HEK293T (cell line): ENCODE data around the gene ETV6.

Source experiments
- CTCF ChIA-PET: fragments of 350-600 bp; formaldehyde crosslinking; extraction: SDS; loops from one replicate; lab custom pipeline; 2021; ENCODE audit warnings: antibody characterized with exemption, inconsistent platforms; lab: Yijun Ruan, JAX
- POLR2A ChIA-PET: fragments of 350-600 bp; formaldehyde crosslinking; extraction: SDS; loops from one replicate; lab custom pipeline; 2020; ENCODE audit warnings: antibody characterized with exemption, inconsistent platforms; lab: Yijun Ruan, JAX
- DNase-seq: peaks from one replicate; pipeline ENCODE4 v3.0.0; 2012; ENCODE audit warnings: mixed read lengths; ENCODE audit errors: extremely low spot score
- ARNT ChIP-seq: fragments of 450-650 bp; IDR thresholded peaks from 2 replicates; pipeline ENCODE4 v1.6.1; 2017; ENCODE audit warnings: mild to moderate bottlenecking
- BHLHE40 ChIP-seq: fragments of 450-650 bp; IDR thresholded peaks from 2 replicates; pipeline ENCODE4 v1.6.1; 2016; ENCODE audit warnings: mild to moderate bottlenecking, moderate library complexity, borderline replicate concordance
- CTBP1 ChIP-seq: fragments of 450-650 bp; IDR thresholded peaks from 2 replicates; pipeline ENCODE4 v1.6.1; 2016; ENCODE audit warnings: borderline replicate concordance
- ELF4 ChIP-seq: fragments of 450-650 bp; IDR thresholded peaks from 2 replicates; pipeline ENCODE4 v1.6.1; 2017; ENCODE audit warnings: antibody characterized with exemption
- FOXA1 ChIP-seq: fragments of 450-650 bp; IDR thresholded peaks from 2 replicates; pipeline ENCODE4 v1.6.1; 2016; ENCODE audit warnings: mild to moderate bottlenecking
- FOXK2 ChIP-seq: fragments of 450-650 bp; IDR thresholded peaks from 2 replicates; pipeline ENCODE4 v1.6.1; 2016; ENCODE audit warnings: mild to moderate bottlenecking
- FOXM1 ChIP-seq: fragments of 450-650 bp; IDR thresholded peaks from 2 replicates; pipeline ENCODE4 v1.6.1; 2017; ENCODE audit warnings: mild to moderate bottlenecking, borderline replicate concordance
- HDGF ChIP-seq: fragments of 450-650 bp; IDR thresholded peaks from 2 replicates; pipeline ENCODE4 v1.6.1; 2017; ENCODE audit warnings: antibody characterized with exemption, borderline replicate concordance
- L3MBTL2 ChIP-seq: fragments of 450-650 bp; conservative IDR thresholded peaks from 2 replicates; pipeline ENCODE4 v1.6.1; 2016; ENCODE audit warnings: mild to moderate bottlenecking
- LEF1 ChIP-seq: fragments of 450-650 bp; IDR thresholded peaks from 2 replicates; pipeline ENCODE4 v1.6.1; 2017; ENCODE audit warnings: mild to moderate bottlenecking, borderline replicate concordance
- NFRKB ChIP-seq: fragments of 450-650 bp; IDR thresholded peaks from 2 replicates; pipeline ENCODE4 v1.6.1; 2016; ENCODE audit warnings: mild to moderate bottlenecking, moderate library complexity
- SP1 ChIP-seq: fragments of 450-650 bp; IDR thresholded peaks from 2 replicates; pipeline ENCODE4 v1.6.1; 2017
- SUZ12 ChIP-seq: fragments of 450-650 bp; IDR thresholded peaks from 2 replicates; pipeline ENCODE4 v1.6.1; 2016; ENCODE audit warnings: mild to moderate bottlenecking
- TARDBP ChIP-seq: fragments of 450-650 bp; IDR thresholded peaks from 2 replicates; pipeline ENCODE4 v1.6.1; 2016
- ZNF384 ChIP-seq: fragments of 450-650 bp; IDR thresholded peaks from 2 replicates; pipeline ENCODE4 v1.6.1; 2016
- TF ChIP-seq, protein P1 (sequence below): fragments of 450-650 bp; IDR thresholded peaks from 2 replicates; pipeline ENCODE4 v1.6.1; 2016

ETV6 gene

DNA sequence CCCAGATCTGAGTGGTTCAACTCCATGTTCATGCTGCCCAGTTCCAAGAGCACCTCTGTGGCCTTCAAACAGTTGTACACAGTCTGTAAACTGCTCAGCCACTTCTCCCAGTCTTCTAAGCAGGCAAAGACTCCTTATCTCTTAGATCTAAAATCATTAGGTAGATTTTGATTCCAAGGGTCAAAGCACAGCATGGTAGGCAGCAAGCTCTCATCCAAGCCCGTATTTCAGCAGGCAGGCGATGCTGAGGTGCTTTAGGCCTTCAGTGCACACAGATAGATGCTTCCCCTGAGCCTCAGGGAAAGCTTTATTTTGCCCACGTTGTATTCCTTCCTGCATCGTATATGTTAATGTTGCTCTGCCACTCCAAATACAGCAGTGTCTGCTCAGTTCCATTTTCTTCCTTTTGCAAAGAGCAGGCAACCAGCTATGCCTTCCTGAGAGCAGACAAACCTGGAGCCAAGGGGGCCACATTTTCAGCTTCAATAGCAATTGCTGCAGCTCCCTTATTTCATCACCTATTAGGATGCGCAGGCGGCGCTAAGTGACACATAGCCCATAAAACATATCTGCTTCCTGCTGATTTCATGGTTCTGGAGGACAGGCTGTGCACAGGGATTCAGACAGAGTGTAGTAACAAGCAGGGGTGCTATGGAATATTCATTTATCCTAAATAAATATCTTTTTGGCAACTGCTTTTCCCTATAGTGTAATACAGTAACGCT lies 67.5 kb downstream of the ETV6 start:
- ChIA-PET POLR2A (interaction anchor here (1.4 kb wide), 1 partner anchor 64 kb away, joined by 3 read pairs; no protein-coding TSS in a partner anchor), CTCF (interaction anchor here (1.0 to 1.1 kb wide), 2 partner anchors 15 to 18 kb away, joined by 3 read pairs; no protein-coding TSS in a partner anchor)
- TF ChIP-seq, protein P1, sequence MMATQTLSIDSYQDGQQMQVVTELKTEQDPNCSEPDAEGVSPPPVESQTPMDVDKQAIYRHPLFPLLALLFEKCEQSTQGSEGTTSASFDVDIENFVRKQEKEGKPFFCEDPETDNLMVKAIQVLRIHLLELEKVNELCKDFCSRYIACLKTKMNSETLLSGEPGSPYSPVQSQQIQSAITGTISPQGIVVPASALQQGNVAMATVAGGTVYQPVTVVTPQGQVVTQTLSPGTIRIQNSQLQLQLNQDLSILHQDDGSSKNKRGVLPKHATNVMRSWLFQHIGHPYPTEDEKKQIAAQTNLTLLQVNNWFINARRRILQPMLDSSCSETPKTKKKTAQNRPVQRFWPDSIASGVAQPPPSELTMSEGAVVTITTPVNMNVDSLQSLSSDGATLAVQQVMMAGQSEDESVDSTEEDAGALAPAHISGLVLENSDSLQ = 0 out of 2 replicates have a peak, but pooled peaks have one; percentile 14
- no peak for TF ChIP-seq FOXK2
- DNase-seq = no peak

DNA sequence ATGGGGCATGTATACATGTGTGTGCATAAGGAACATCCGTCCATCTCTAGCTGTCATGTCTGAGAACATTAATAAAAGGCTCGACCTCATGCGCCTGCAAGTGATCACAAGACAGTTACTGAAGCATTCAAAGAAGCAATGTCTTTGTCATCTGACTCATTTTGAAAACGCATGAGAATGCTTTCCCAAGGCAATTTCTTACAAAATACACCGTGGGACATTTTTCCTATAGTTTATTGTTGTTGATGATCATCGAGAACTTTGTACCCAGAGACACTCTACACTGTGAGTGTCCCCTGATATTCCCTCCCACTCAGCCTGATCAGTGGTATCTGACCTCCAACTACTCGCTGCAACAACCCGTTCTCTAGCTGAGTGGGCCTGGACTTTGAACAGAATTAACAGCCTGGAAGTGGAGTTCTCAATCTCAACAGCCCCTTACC lies 68.1 kb downstream of the ETV6 start:
- POLR2A ChIA-PET = no interaction called here

DNA sequence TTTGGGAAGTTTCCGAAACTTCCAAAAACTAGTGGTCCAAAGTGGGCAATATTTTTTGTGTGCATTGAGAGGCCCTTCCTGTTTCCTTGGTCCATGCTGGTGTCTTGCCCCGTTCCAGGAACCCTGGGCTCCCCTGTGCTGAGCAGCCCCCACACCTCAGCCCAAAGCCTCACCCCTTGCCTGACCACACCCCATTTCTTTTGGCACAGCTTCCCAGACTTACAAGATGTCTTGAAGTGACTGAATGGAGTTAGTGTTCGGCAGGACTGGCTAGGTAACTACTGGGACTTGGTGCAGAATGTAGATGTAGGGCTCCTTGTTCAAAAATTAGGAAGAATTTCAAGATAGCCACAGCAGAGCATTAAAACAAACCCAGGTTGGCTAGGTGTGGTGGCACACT lies 68.6 kb downstream of the ETV6 start:
- POLR2A ChIA-PET = no interaction called here
- TF ChIP-seq ARNT (no peak), FOXM1 (no peak), TARDBP (no peak), BHLHE40 (no peak), NFRKB (no peak), LEF1 (no peak), CTBP1 (no peak), L3MBTL2 (no peak), SP1 (no peak), FOXA1 (no peak), SUZ12 (no peak), ZNF384 (no peak), HDGF (no peak), ELF4 (no peak)
- TF ChIP-seq, protein P1 = no peak
- no peak for DNase-seq
- CTCF ChIA-PET = no interaction called here

More for the DNA sequence above, 68.1 kb downstream of the ETV6 start:
- CTCF ChIA-PET = interaction anchor here (1.0 to 1.1 kb wide), 2 partner anchors 14 to 17 kb away, joined by 3 read pairs; no protein-coding TSS in a partner anchor
- TF ChIP-seq SP1 = no peak
- TF ChIP-seq ELF4 = no peak
- no peak for TF ChIP-seq L3MBTL2
- no peak for TF ChIP-seq TARDBP
- TF ChIP-seq SUZ12 = no peak
- no peak for TF ChIP-seq ZNF384
- TF ChIP-seq FOXM1 = no peak
- no peak for TF ChIP-seq BHLHE40
- TF ChIP-seq CTBP1 = no peak
- no peak for TF ChIP-seq LEF1
- TF ChIP-seq, protein P1 = no peak
- TF ChIP-seq ARNT = no peak
- TF ChIP-seq HDGF = no peak
- no peak for TF ChIP-seq FOXK2
- TF ChIP-seq FOXA1 = no peak
- no peak for TF ChIP-seq NFRKB
- DNase-seq = no peak

DNA sequence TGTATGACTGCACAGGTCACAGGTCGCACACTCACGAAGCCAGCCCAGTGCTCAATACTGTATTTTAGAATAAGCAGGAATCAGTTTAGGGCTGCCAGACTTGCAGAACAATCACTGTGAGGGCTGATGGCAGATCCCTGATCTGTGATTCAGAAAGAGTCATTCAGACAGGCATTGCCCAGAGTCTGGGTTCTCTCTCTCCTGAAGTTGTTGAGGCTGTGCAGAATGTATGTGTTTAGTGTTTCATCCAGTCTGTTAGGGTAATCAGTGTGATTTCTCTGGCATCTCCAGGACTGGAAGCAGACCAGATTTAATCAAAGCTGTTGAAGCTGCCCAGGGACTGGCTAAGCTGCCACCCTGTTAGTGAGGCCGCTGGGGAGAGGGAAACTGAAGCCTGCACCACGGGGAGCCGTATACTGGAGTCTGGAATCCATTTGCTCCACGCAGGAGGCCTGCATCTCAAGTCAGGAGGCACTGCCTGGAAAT lies 69.3 kb downstream of the ETV6 start:
- CTCF ChIA-PET = no interaction called here
- POLR2A ChIA-PET = no interaction called here
- no peak for TF ChIP-seq BHLHE40
- TF ChIP-seq ZNF384 = no peak
- no peak for TF ChIP-seq HDGF
- no peak for TF ChIP-seq FOXA1
- TF ChIP-seq ARNT = no peak
- no peak for TF ChIP-seq SUZ12
- no peak for TF ChIP-seq TARDBP
- TF ChIP-seq FOXM1 = no peak
- no peak for TF ChIP-seq SP1
- no peak for TF ChIP-seq NFRKB
- TF ChIP-seq, protein P1 = no peak
- TF ChIP-seq FOXK2 = no peak
- TF ChIP-seq CTBP1 = no peak
- no peak for TF ChIP-seq LEF1
- no peak for TF ChIP-seq ELF4
- no peak for TF ChIP-seq L3MBTL2
- DNase-seq = peak; percentile 28

DNA sequence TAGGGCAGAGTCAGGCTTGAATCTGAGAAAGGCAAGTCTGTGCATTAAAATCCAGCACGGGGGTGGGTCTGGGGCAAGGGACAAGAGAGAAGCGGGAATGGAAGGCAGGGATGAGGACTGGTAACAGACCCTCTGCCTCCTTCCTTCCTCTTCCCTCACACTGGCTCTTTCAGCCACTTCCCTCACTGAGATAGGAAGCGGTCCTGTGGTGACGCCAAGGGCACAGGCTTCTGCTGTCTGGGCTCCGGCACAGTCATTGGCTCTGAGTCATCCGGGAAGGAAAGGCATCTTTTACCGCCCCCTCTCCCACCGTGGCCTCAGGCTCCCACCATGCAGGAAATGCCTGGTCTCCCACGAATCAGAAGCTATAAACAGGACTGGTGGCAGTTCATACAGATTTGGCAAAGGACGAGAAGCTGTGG lies 70.2 kb downstream of the ETV6 start:
- DNase-seq = no peak
- ChIA-PET CTCF (interaction anchor here (0.6 to 1.7 kb wide), 2 partner anchors 18 to 313 kb away, joined by 4 to 6 read pairs; no protein-coding TSS in a partner anchor), POLR2A (no interaction called here)
- TF ChIP-seq TARDBP (no peak), L3MBTL2 (no peak), FOXA1 (no peak), FOXK2 (no peak), SP1 (no peak), NFRKB (no peak), LEF1 (no peak)
